Suprapubic skin (tissue), 3 donors: ENCODE data around the gene PDE9A.

Experiments
- CTCF ChIP-seq, 2 donors: fragments of 200-600 bp in 1 of 2; fragments of 450-650 bp in 1 of 2; sonication (generic) in 1 of 2; IDR thresholded peaks; one replicate each; pipeline ENCODE4 v1.5.1; 2016 to 2019; ENCODE audit warnings: antibody characterized with exemption in 2 of 2, mild to moderate bottlenecking in 1 of 2, moderate library complexity in 1 of 2
- EP300 ChIP-seq: sonication (generic); formaldehyde crosslinking; IDR thresholded peaks from one replicate; pipeline ENCODE4 v1.6.1; 2017; ENCODE audit warnings: antibody characterized with exemption
- POLR2A ChIP-seq, 2 donors: fragments of 450-650 bp; IDR thresholded peaks; one replicate each; pipeline ENCODE4 v1.6.1; 2017; ENCODE audit warnings: antibody characterized with exemption in 2 of 2, mild to moderate bottlenecking in 2 of 2, moderate library complexity in 2 of 2

- TF ChIP-seq POLR2A (IDR thresholded peaks at IDR 0.05), result no peak
- TF ChIP-seq CTCF (IDR thresholded peaks at IDR 0.05), result no peak
- no peak for TF ChIP-seq EP300
These were observed 37.5 kb upstream of the PDE9A start for GRCh38 chr21:42615924-42616323.
